HL-60 (cell line): ENCODE measurements around the gene DCN.
A peak's percentile ranks its signal among the peaks of the same experiment; 100 is the strongest.

Experiments
- DNase-seq, 2 experiments: peaks; one replicate each; pipeline ENCODE4 v3.0.0-alpha.2; 2010 to 2020; ENCODE audit warnings: low read depth in 1 of 2, low spot score in 1 of 2
- H3K27ac ChIP-seq: fragments of 250-450 bp; sonication (Bioruptor Pico); replicated peaks from 2 replicates; pipeline ENCODE4 v1.5.1; 2020; ENCODE audit warnings: mild to moderate bottlenecking, moderate library complexity
- H3K27me3 ChIP-seq: fragments of 250-450 bp; sonication (Bioruptor Pico); 2 replicates; pipeline ENCODE4 v1.5.1; 2021; ENCODE audit warnings: mild to moderate bottlenecking, moderate library complexity; ENCODE audit not compliant: insufficient read depth, poor library complexity, severe bottlenecking
- H3K4me3 ChIP-seq: replicated peaks from 2 replicates; pipeline ENCODE4 v1.5.1; 2011; ENCODE audit warnings: mild to moderate bottlenecking, control low read depth, low read length; ENCODE audit not compliant: insufficient read depth
- CTCF ChIP-seq: IDR thresholded peaks from one replicate; pipeline ENCODE4 v1.5.1; 2011; ENCODE audit warnings: low read length, control low read depth, inconsistent platforms; ENCODE audit not compliant: insufficient read depth
- GABPA ChIP-seq: IDR thresholded peaks from 2 replicates; pipeline ENCODE4 v1.6.1; 2012; ENCODE audit warnings: low read depth
- POLR2AphosphoS5 ChIP-seq: IDR thresholded peaks from 2 replicates; pipeline ENCODE4 v1.6.1; 2012; ENCODE audit warnings: low read depth
- REST ChIP-seq: IDR thresholded peaks from 2 replicates; pipeline ENCODE4 v1.6.1; 2012; ENCODE audit warnings: low read depth; ENCODE audit not compliant: insufficient replicate concordance
- SPI1 ChIP-seq: IDR thresholded peaks from 2 replicates; pipeline ENCODE4 v1.6.1; 2012; ENCODE audit warnings: low read depth, mild to moderate bottlenecking, borderline replicate concordance

DCN gene

GRCh38 chr12:91099836-91100235, 82.8 kb downstream of the DCN start:
- no peak for DNase-seq
- no peak for TF ChIP-seq REST
- TF ChIP-seq CTCF: no peak
- no peak for TF ChIP-seq POLR2AphosphoS5
- TF ChIP-seq SPI1: no peak
- no peak for TF ChIP-seq GABPA
- H3K27me3 ChIP-seq: no peaks in the 10 kb centered on the region
- no peak overlapping the region for H3K4me3 ChIP-seq
- no peak overlapping the region for H3K27ac ChIP-seq

GRCh38 chr12:91099341-91099740, 83.3 kb downstream of the DCN start:
- Histone ChIP-seq H3K27me3 (no peaks in the 10 kb centered on the region), H3K27ac (peak overlapping the region; percentile 38), H3K4me3 (no peak overlapping the region)
- DNase-seq: no peak
- TF ChIP-seq REST: no peak
- TF ChIP-seq POLR2AphosphoS5: no peak
- TF ChIP-seq CTCF: no peak
- TF ChIP-seq GABPA: no peak
- TF ChIP-seq SPI1: no peak

- no peak for TF ChIP-seq POLR2AphosphoS5
- no peak for TF ChIP-seq REST
- no peak for TF ChIP-seq CTCF
- TF ChIP-seq GABPA: no peak
- TF ChIP-seq SPI1: no peak
- Histone ChIP-seq H3K27me3 (no peaks in the 10 kb centered on the region), H3K27ac (peak overlapping the region; percentile 38), H3K4me3 (no peak overlapping the region)
- no peak for DNase-seq
Measured at GRCh38 chr12:91098941-91099340, 83.7 kb downstream of the DCN start.
